HG03575 (cell line): Measurements from ENCODE around the gene FILIP1L.

ENCODE experiments used
- ATAC-seq: cut with Tn5 transposase; IDR thresholded peaks from one replicate; pipeline ENCODE4 v1.9.1; 2021; ENCODE audit not compliant: unreplicated experiment, insufficient number of reproducible peaks, low FRiP score; ENCODE audit errors: extremely low read depth

The FILIP1L gene

DNA sequence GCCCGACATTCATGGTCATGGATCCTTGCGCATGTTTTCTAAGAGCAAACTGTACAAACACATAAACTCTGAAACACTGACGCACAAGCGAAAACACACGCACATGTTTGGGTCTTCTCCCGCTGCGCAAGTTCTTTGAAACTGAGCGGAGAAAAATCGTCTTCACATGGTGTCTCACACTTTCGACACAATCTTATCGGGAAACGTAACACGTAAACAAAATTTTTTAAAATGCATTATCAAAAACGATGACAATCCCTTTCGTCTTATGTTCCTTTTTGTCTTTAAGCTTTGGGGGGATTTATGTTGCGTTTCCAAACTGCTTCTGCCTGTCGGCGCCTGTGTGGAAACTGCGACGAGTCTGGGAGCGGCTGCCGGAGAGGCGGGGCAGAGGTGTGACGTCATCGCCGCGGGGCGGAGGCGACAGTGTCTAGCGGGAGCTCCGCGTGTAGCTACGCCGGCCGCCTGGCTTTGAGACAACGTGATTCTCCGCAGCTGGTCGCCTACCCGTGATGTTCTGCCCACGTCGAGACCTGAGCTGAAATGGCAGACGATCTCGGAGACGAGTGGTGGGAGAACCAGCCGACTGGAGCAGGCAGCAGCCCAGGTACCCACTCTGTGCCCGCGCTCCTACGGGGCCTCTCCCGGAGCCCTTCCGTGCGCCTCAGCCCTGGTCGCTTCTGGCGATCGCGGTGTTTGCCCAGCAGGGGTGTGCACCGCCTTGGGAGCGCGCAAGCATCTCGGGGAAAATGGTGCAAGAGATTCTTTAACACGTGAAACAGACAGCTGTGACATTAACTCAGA is 296.7 kb downstream of the FILIP1L start, which contains the start of gene CMSS1:
Gene CMSS1, plus strand, starts transcription at position 426 of the 804 bp plus-strand sequence.
- peak; percentile 75 for ATAC-seq

DNA sequence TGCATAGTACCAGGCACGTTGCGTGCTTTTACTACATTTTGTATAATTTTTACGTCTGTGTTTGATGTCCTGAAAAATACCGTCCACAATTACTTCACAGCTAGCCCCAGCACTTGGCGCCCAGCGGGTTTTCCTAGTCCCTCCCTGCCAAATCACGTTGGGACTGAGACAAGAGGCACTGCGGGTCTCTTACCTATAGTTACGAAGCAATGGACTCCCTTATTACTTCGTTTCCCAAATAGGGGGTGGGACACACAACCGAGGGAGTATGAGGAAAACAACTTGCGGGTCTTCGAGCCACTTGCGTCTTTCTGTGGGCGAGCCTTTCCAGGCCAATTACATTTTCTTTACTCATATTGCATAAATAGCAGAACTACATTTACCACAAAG is 297.3 kb downstream of the FILIP1L start:
- ATAC-seq, result no peak

DNA sequence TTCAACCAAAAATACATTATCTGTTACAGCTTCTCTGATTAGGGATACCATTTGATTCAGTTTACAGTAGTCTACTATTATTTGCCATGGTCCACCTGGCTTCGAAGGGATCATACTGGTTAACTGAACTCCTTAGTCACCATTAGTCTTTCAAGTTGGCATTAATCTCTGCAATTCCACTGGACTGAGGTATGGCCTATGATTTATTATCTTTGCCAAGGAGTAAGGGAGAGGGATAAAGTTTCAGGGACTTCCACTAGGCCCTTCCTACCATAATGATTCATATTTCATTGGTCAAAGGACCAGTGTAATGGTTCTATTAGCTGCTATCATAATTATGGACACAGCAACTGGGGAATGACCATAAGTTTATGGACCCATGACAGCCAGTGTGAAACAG is 303.9 kb downstream of the FILIP1L start:
- ATAC-seq, result no peak

- no peak for ATAC-seq
Observed at GRCh38 chr3:99809565-99809964, 304.7 kb downstream of the FILIP1L start.

DNA sequence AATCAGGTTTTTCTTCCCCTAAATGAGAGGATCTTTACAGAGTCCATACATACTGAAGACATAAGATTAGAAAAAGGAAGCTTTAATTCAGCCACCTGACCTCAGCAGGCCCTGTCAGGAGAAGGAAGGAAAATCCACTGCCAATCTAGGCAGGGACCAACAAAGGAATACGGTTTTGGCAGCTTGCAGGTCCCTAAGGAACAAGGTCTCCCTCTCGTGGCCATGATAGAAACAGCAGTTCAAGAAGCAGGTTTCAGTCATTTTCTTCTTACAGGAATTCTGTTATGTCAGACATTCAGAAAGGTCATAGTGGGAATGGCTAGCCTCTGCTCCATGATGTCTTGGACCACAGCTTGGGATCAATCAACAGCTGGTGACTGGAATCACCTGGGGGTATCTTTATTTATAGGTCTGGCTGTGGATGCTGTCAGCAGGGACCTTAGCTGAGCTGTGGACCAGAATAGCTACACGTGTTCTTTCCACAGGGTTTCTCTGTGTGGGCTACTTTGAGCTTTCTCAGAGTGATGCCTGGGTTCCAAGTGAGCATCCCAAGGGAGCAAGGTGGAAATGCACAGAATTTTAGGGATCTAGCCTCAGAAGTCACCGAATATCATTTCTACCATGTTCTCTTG is 306.0 kb downstream of the FILIP1L start:
- no peak for ATAC-seq

GRCh38 chr3:99805160-99805559 is 309.1 kb downstream of the FILIP1L start:
- no peak for ATAC-seq

DNA sequence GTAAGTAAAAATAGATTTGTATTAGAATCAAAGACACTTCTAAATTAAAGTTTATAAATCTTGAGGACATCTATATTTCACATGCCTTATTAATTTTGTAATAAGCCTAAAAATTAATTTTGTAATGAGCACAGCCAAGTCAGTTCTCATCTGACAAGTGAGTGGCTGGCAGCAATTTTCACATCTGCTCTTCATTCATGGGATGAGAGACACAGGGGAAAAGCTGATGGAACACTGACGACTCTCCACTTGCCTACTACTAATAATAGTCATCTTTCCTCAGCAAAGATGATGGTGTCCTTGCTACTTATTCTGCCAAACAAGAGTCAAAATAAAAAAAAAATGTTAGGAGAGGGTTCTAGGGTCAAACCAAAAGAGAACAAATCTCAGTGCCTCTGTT is 311.0 kb downstream of the FILIP1L start:
- no peak for ATAC-seq

- ATAC-seq, result no peak
Observed at GRCh38 chr3:99799422-99799821, 314.9 kb downstream of the FILIP1L start.

DNA sequence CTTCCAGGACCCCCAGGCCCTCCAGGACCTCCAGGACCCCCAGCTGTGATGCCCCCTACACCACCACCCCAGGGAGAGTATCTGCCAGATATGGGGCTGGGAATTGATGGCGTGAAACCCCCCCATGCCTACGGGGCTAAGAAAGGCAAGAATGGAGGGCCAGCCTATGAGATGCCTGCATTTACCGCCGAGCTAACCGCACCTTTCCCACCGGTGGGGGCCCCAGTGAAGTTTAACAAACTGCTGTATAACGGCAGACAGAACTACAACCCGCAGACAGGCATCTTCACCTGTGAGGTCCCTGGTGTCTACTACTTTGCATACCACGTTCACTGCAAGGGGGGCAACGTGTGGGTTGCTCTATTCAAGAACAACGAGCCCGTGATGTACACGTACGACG is 318.7 kb downstream of the FILIP1L start:
- ATAC-seq, result no peak

GRCh38 chr3:99794485-99794884 is 319.8 kb downstream of the FILIP1L start:
- no peak for ATAC-seq

- ATAC-seq, result no peak
Observed at GRCh38 chr3:99789011-99789721, 325.1 kb downstream of the FILIP1L start.
